ENCODE results near the gene NOMO2.
"Not testable (repeated sequence)": the region's sequence is repeated elsewhere in the genome, so short reads cannot be mapped to it uniquely, and the experiment has no call there.

The NOMO2 gene

DNA sequence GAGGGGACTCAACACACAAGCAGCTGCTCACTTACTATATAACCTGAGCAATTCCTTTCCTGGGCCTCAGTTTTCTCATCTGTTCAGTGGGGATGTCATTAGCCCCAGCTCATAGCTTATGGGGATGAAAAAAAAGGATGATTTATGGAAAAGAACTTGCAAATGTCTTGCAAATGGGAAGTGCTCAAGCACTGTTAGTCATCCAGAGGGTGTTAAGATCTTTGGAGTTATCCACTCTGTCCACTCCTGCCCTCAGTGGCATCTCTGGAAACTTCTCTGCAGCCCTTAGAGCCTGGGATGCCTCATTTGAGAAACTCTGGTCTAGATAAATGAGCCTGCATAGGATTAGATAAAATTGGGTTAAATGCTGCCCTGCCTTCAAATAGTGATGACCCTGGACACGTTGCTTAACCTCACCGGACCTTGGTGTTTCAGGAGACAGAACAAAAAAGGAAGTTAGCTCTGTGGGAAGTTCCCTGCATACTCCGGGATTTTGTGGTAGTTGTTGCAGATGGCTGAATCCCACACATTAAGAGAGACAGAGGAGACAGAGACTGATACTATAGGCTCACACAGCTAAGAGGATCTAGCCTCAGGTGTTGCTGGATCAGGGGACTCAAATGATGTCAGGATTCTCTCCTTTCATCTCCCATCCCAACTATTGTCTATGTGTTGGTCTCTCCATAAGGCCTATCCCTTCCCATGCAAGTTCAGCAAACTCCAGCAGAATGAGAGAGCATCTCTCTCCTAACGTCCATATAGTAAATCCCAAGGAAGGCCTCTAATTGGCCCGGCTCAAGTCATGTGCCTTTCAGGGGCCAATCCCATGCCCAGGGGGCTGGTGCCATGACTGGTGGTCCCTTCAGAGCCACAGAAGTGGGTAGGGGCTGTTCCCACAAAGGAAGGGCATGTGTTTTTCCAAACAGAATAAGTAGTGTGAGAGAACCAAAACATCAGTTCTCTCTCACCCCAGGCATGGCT lies 25.0 kb upstream of the NOMO2 start:
- not testable (repeated sequence) for H3K4me3 ChIP-seq (ENCODE audit: low read depth in 1 of 2, low read length in 2 of 2); H3K79me2 ChIP-seq (ENCODE audit: insufficient read depth, low read length); H3K27ac ChIP-seq (ENCODE audit: low read length); H3K9ac ChIP-seq (ENCODE audit: low read depth, low read length); H3K9me3 ChIP-seq (ENCODE audit: insufficient read depth, low read length, severe bottlenecking); H3K4me1 ChIP-seq (ENCODE audit: insufficient read depth, low read length); DNase-seq; H3K36me3 ChIP-seq (ENCODE audit: insufficient read depth, low read length); H3K27me3 ChIP-seq (ENCODE audit: insufficient read depth, low read length, poor library complexity); H4K20me1 ChIP-seq (ENCODE audit: insufficient read depth, low read length); H3K4me2 ChIP-seq (ENCODE audit: insufficient read depth, low read length); ATAC-seq (ENCODE audit: insufficient read depth, low read depth); H2AFZ ChIP-seq (ENCODE audit: low read depth, low read length)

DNA sequence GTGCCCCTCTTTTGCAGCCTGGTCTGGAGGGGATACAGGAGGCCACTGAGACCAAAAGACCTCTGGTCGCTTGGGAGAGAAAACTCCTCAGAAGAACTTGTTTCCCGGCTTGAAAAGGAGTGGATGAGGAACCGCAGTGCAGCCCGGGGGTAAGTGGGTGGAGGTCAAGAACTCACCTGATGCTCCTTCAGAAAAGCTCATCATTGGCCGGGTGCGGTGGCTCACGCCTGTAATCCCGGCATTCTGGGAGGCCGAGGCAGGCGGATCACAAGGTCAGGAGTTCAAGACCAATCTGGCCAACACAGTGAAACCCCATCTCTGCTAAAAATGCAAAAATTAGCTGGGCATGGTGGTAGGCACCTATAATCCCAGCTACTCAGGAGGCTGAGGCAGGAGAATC lies 23.9 kb upstream of the NOMO2 start:
- H3K79me2 ChIP-seq (ENCODE audit: insufficient read depth, low read length); H3K9ac ChIP-seq (ENCODE audit: low read depth, low read length); H3K4me1 ChIP-seq (ENCODE audit: insufficient read depth, low read length); H3K4me3 ChIP-seq (ENCODE audit: low read depth in 1 of 2, low read length in 2 of 2); H2AFZ ChIP-seq (ENCODE audit: low read depth, low read length); H3K27ac ChIP-seq (ENCODE audit: low read length); H3K27me3 ChIP-seq (ENCODE audit: insufficient read depth, low read length, poor library complexity); H4K20me1 ChIP-seq (ENCODE audit: insufficient read depth, low read length); ATAC-seq (ENCODE audit: insufficient read depth, low read depth); H3K9me3 ChIP-seq (ENCODE audit: insufficient read depth, low read length, severe bottlenecking); H3K4me2 ChIP-seq (ENCODE audit: insufficient read depth, low read length); H3K36me3 ChIP-seq (ENCODE audit: insufficient read depth, low read length); DNase-seq: not testable (repeated sequence)

DNA sequence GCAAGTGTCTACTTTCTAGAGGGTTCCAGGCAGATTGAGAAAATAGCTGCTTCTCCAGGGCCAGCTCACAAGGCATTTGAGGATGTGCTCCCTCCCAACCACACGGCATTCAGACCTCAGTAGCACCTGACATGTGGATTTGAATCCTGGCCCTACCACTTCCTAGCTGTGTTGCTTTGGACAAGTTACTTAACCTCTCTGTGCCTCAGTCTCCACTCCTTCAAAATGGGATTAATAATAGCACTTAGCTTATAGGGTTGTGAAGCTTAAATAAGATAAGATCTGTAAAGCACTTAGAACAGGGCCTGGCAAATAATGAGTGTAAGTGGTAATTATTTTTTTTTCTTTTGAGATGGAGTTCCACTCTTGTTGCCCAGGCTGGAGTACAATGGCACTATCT lies 21.0 kb upstream of the NOMO2 start:
- no peak overlapping the region for H3K4me3 ChIP-seq (ENCODE audit: low read depth in 1 of 2, low read length in 2 of 2)
- H3K27ac ChIP-seq (ENCODE audit: low read length), result no peak overlapping the region
- H3K79me2 ChIP-seq (ENCODE audit: insufficient read depth, low read length), result no peaks in the 10 kb centered on the region
- no peaks in the 10 kb centered on the region for H3K9me3 ChIP-seq (ENCODE audit: insufficient read depth, low read length, severe bottlenecking)
- H2AFZ ChIP-seq (ENCODE audit: low read depth, low read length), result no peak overlapping the region
- TF ChIP-seq, protein P1, sequence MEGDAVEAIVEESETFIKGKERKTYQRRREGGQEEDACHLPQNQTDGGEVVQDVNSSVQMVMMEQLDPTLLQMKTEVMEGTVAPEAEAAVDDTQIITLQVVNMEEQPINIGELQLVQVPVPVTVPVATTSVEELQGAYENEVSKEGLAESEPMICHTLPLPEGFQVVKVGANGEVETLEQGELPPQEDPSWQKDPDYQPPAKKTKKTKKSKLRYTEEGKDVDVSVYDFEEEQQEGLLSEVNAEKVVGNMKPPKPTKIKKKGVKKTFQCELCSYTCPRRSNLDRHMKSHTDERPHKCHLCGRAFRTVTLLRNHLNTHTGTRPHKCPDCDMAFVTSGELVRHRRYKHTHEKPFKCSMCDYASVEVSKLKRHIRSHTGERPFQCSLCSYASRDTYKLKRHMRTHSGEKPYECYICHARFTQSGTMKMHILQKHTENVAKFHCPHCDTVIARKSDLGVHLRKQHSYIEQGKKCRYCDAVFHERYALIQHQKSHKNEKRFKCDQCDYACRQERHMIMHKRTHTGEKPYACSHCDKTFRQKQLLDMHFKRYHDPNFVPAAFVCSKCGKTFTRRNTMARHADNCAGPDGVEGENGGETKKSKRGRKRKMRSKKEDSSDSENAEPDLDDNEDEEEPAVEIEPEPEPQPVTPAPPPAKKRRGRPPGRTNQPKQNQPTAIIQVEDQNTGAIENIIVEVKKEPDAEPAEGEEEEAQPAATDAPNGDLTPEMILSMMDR (IDR thresholded peaks at IDR 0.05; ENCODE audit: borderline replicate concordance, extremely low read depth, low read length, poor library complexity, severe bottlenecking), result no peak
- TF ChIP-seq EZH2 (IDR thresholded peaks at IDR 0.05; ENCODE audit: borderline replicate concordance, low read depth, low read length, severe bottlenecking), result no peak
- no peaks in the 10 kb centered on the region for H3K27me3 ChIP-seq (ENCODE audit: insufficient read depth, low read length, poor library complexity)
- H4K20me1 ChIP-seq (ENCODE audit: insufficient read depth, low read length), result no peaks in the 10 kb centered on the region
- no peaks in the 10 kb centered on the region for H3K36me3 ChIP-seq (ENCODE audit: insufficient read depth, low read length)
- H3K4me2 ChIP-seq (ENCODE audit: insufficient read depth, low read length), result no peak overlapping the region
- DNase-seq, result no peak
- H3K4me1 ChIP-seq (ENCODE audit: insufficient read depth, low read length), result no peaks in the 10 kb centered on the region
- H3K9ac ChIP-seq (ENCODE audit: low read depth, low read length), result no peak overlapping the region
- ATAC-seq (ENCODE audit: insufficient read depth, low read depth), result no peak

DNA sequence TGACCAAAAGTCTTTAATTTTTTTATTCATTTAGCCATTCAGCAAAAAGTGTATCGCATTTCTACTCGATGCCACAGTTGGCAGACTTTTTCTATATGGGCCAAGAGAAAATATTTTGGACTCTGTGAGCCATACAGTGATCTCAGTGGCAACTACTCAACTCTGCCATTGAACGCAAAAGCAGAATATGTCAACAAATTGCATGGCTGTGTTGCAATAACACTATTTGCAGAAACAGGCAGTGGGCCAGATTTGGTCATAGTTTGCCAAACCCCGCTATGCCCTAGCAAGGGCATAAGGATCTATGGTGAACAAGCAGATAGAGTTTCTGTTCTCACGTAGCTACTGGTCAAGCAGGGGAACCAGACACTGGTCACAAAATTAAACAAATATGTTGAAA lies 18.5 kb upstream of the NOMO2 start:
- not testable (repeated sequence) for H2AFZ ChIP-seq (ENCODE audit: low read depth, low read length); H3K27me3 ChIP-seq (ENCODE audit: insufficient read depth, low read length, poor library complexity); H3K4me1 ChIP-seq (ENCODE audit: insufficient read depth, low read length); H4K20me1 ChIP-seq (ENCODE audit: insufficient read depth, low read length); H3K9ac ChIP-seq (ENCODE audit: low read depth, low read length); H3K9me3 ChIP-seq (ENCODE audit: insufficient read depth, low read length, severe bottlenecking); H3K4me3 ChIP-seq (ENCODE audit: low read depth in 1 of 2, low read length in 2 of 2); ATAC-seq (ENCODE audit: insufficient read depth, low read depth); H3K27ac ChIP-seq (ENCODE audit: low read length); H3K36me3 ChIP-seq (ENCODE audit: insufficient read depth, low read length); DNase-seq; H3K79me2 ChIP-seq (ENCODE audit: insufficient read depth, low read length); H3K4me2 ChIP-seq (ENCODE audit: insufficient read depth, low read length)

DNA sequence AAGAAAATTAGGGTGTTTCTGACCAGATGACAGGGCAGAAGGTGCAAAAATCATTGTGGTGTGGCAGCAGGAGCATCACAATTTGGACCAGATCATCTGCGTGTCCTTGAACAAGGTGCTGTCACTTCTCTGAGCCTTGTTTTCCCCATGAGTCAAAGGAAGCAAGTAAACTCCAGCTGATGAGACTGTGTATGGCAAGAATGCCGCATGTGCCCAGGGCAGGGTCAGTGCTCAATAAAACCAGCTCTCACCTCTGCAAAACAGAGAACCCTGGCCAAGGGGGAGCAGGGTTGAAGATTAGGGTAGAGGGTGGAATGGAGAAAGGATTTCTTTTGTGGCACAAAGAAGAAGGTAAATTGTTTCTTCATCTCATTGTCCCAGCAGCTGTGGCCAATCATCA lies 17.4 kb upstream of the NOMO2 start:
- not testable (repeated sequence) for H3K9ac ChIP-seq (ENCODE audit: low read depth, low read length); H3K4me1 ChIP-seq (ENCODE audit: insufficient read depth, low read length); H4K20me1 ChIP-seq (ENCODE audit: insufficient read depth, low read length); H3K4me3 ChIP-seq (ENCODE audit: low read depth in 1 of 2, low read length in 2 of 2); ATAC-seq (ENCODE audit: insufficient read depth, low read depth); H2AFZ ChIP-seq (ENCODE audit: low read depth, low read length); H3K27me3 ChIP-seq (ENCODE audit: insufficient read depth, low read length, poor library complexity); H3K36me3 ChIP-seq (ENCODE audit: insufficient read depth, low read length); H3K79me2 ChIP-seq (ENCODE audit: insufficient read depth, low read length); H3K9me3 ChIP-seq (ENCODE audit: insufficient read depth, low read length, severe bottlenecking); DNase-seq; H3K4me2 ChIP-seq (ENCODE audit: insufficient read depth, low read length); H3K27ac ChIP-seq (ENCODE audit: low read length)

DNA sequence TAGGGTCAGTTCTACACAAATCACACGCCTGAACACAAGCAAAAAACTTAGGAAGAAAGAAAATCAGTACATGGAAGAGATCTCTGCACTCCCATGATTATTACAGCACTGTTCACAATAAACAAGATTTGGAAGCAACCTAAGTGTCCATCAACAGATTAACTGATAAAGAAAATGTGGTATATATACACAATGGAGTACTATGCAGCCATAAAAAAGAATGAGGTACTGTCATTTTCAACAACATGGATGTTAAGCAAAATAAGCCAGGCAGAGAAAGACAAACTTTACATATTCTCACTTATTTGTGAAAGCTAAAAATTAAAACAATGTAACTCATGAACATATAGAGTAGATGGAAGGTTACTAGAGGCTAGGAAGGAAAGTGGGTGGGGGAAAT lies 16.0 kb upstream of the NOMO2 start:
- not testable (repeated sequence) for DNase-seq; H3K36me3 ChIP-seq (ENCODE audit: insufficient read depth, low read length); H3K4me2 ChIP-seq (ENCODE audit: insufficient read depth, low read length); H3K4me3 ChIP-seq (ENCODE audit: low read depth in 1 of 2, low read length in 2 of 2); H3K27me3 ChIP-seq (ENCODE audit: insufficient read depth, low read length, poor library complexity); H3K9ac ChIP-seq (ENCODE audit: low read depth, low read length); H3K79me2 ChIP-seq (ENCODE audit: insufficient read depth, low read length); ATAC-seq (ENCODE audit: insufficient read depth, low read depth); H3K27ac ChIP-seq (ENCODE audit: low read length); H4K20me1 ChIP-seq (ENCODE audit: insufficient read depth, low read length); H3K4me1 ChIP-seq (ENCODE audit: insufficient read depth, low read length); H3K9me3 ChIP-seq (ENCODE audit: insufficient read depth, low read length, severe bottlenecking); H2AFZ ChIP-seq (ENCODE audit: low read depth, low read length)

DNA sequence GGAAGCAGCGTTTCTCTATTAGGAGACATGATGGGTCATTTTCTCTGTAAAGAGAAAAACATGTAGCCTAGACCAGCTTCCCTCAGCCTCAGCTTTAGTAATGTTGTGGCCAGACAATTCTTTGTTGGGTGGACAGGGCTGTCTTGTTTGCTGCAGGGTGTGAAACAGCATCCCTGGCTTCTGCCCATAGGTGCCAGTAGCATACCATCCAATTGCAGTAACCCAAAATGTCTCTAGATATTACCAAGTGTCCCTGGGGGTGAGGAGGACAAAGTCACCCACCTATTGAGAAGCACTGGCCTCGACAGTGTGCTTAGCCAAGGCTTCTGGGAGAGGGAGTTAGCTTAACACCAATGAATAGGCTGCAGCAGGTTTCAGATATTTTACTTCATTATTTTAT lies 14.0 kb upstream of the NOMO2 start:
- H3K9me3 ChIP-seq (ENCODE audit: insufficient read depth, low read length, severe bottlenecking); H4K20me1 ChIP-seq (ENCODE audit: insufficient read depth, low read length); H3K4me3 ChIP-seq (ENCODE audit: low read depth in 1 of 2, low read length in 2 of 2); H3K27me3 ChIP-seq (ENCODE audit: insufficient read depth, low read length, poor library complexity); DNase-seq; H3K9ac ChIP-seq (ENCODE audit: low read depth, low read length); H2AFZ ChIP-seq (ENCODE audit: low read depth, low read length); H3K36me3 ChIP-seq (ENCODE audit: insufficient read depth, low read length); H3K4me1 ChIP-seq (ENCODE audit: insufficient read depth, low read length); H3K27ac ChIP-seq (ENCODE audit: low read length); H3K79me2 ChIP-seq (ENCODE audit: insufficient read depth, low read length); H3K4me2 ChIP-seq (ENCODE audit: insufficient read depth, low read length); ATAC-seq (ENCODE audit: insufficient read depth, low read depth): not testable (repeated sequence)

Measured in DND-41 (cell line).